ENCODE results near the gene CDKN1A.

Gene CDKN1A

GRCh38 chr6:36724514-36725390 lies 46.2 kb downstream of the CDKN1A start:
- peak; percentile 84 for TF ChIP-seq CTCF (IDR thresholded peaks at IDR 0.05; ENCODE audit: control insufficient read depth, extremely low read depth, insufficient read depth)

GRCh38 chr6:36725581-36725980 lies 47.1 kb downstream of the CDKN1A start:
- no peak overlapping the region for H3K4me3 ChIP-seq (ENCODE audit: low read depth, low read length)
- TF ChIP-seq CTCF (IDR thresholded peaks at IDR 0.05; ENCODE audit: control insufficient read depth, extremely low read depth, insufficient read depth) = no peak
- DNase-seq (ENCODE audit: low read depth) = no peak

More at GRCh38 chr6:36724514-36725390, 46.2 kb downstream of the CDKN1A start:
- DNase-seq (ENCODE audit: low read depth) = peak; percentile 43
- no peak overlapping the region for H3K4me3 ChIP-seq (ENCODE audit: low read depth, low read length)

- TF ChIP-seq CTCF (IDR thresholded peaks at IDR 0.05; ENCODE audit: control insufficient read depth, extremely low read depth, insufficient read depth) = no peak
- no peak for DNase-seq (ENCODE audit: low read depth)
- H3K4me3 ChIP-seq (ENCODE audit: low read depth, low read length) = no peak overlapping the region
These were observed 49.0 kb downstream of the CDKN1A start for GRCh38 chr6:36727505-36728021.

- DNase-seq (ENCODE audit: low read depth) = no peak
- TF ChIP-seq CTCF (IDR thresholded peaks at IDR 0.05; ENCODE audit: control insufficient read depth, extremely low read depth, insufficient read depth) = no peak
These were observed 50.0 kb downstream of the CDKN1A start for GRCh38 chr6:36728289-36729160.

GRCh38 chr6:36729161-36729524 lies 50.6 kb downstream of the CDKN1A start:
- TF ChIP-seq CTCF (IDR thresholded peaks at IDR 0.05; ENCODE audit: control insufficient read depth, extremely low read depth, insufficient read depth) = no peak
- no peak overlapping the region for H3K4me3 ChIP-seq (ENCODE audit: low read depth, low read length)
- no peak for DNase-seq (ENCODE audit: low read depth)

More at GRCh38 chr6:36728289-36729160, 50.0 kb downstream of the CDKN1A start:
- no peak overlapping the region for H3K4me3 ChIP-seq (ENCODE audit: low read depth, low read length)

GRCh38 chr6:36730424-36731380 lies 52.2 kb downstream of the CDKN1A start:
- no peak for TF ChIP-seq CTCF (IDR thresholded peaks at IDR 0.05; ENCODE audit: control insufficient read depth, extremely low read depth, insufficient read depth)
- H3K4me3 ChIP-seq (ENCODE audit: low read depth, low read length) = no peak overlapping the region
- DNase-seq (ENCODE audit: low read depth) = no peak
